Mesendoderm (in vitro differentiated cells): ENCODE data around the gene AFAP1L2.

ENCODE experiments used
- DNase-seq: peaks from one replicate; pipeline ENCODE4 v3.0.0; 2013
- H2AK5ac ChIP-seq: 2 replicates; pipeline ENCODE4 v1.6.1; 2013; ENCODE audit warnings: low read length, inconsistent platforms
- H2BK120ac ChIP-seq: 2 replicates; pipeline ENCODE4 v1.6.1; 2013; ENCODE audit warnings: low read depth, mild to moderate bottlenecking, low read length, moderate library complexity, mixed read lengths
- H2BK15ac ChIP-seq: replicated peaks from 2 replicates; pipeline ENCODE4 v1.6.1; 2013; ENCODE audit warnings: low read depth, mild to moderate bottlenecking, moderate library complexity
- H2BK5ac ChIP-seq: 2 replicates; pipeline ENCODE4 v1.6.1; 2013; ENCODE audit warnings: low read length, inconsistent platforms
- H3K18ac ChIP-seq: 2 replicates; pipeline ENCODE4 v1.6.1; 2013; ENCODE audit warnings: mild to moderate bottlenecking, low read length, mixed read lengths
- H3K23ac ChIP-seq: one replicate; pipeline ENCODE4 v1.6.1; 2013; ENCODE audit warnings: low read length
- H3K27ac ChIP-seq: 2 replicates; pipeline ENCODE4 v1.5.1; 2013; ENCODE audit warnings: low read depth, mild to moderate bottlenecking, inconsistent platforms, low read length, moderate library complexity
- H3K27me3 ChIP-seq: 2 replicates; pipeline ENCODE4 v1.6.1; 2013; ENCODE audit warnings: low read length, control low read depth, mild to moderate bottlenecking, inconsistent platforms; ENCODE audit not compliant: insufficient read depth, poor library complexity
- H3K36me3 ChIP-seq: 2 replicates; pipeline ENCODE4 v1.6.1; 2013; ENCODE audit warnings: low read length, inconsistent platforms; ENCODE audit not compliant: control insufficient read depth, insufficient read depth
- H3K4ac ChIP-seq: one replicate; pipeline ENCODE4 v1.6.1; 2013; ENCODE audit warnings: low read depth, mild to moderate bottlenecking, low read length, moderate library complexity
- H3K4me1 ChIP-seq: 2 replicates; pipeline ENCODE4 v1.6.1; 2013; ENCODE audit warnings: low read depth, low read length, inconsistent platforms; ENCODE audit not compliant: control insufficient read depth
- H3K4me2 ChIP-seq: 2 replicates; pipeline ENCODE4 v1.6.1; 2013; ENCODE audit warnings: low read length
- H3K4me3 ChIP-seq: 2 replicates; pipeline ENCODE4 v1.5.1; 2013; ENCODE audit warnings: mild to moderate bottlenecking, low read length
- H3K56ac ChIP-seq: one replicate; pipeline ENCODE4 v1.6.1; 2013; ENCODE audit warnings: low read length
- H3K79me1 ChIP-seq: 2 replicates; pipeline ENCODE4 v1.6.1; 2013; ENCODE audit warnings: low read length, inconsistent platforms
- H3K79me2 ChIP-seq: 2 replicates; pipeline ENCODE4 v1.6.1; 2013; ENCODE audit warnings: mild to moderate bottlenecking, low read length; ENCODE audit not compliant: control insufficient read depth, insufficient read depth
- H3K9ac ChIP-seq: 2 replicates; pipeline ENCODE4 v1.6.1; 2013; ENCODE audit warnings: low read length, inconsistent platforms
- H4K5ac ChIP-seq: one replicate; pipeline ENCODE4 v1.6.1; 2013; ENCODE audit warnings: low read length
- H4K8ac ChIP-seq: one replicate; pipeline ENCODE4 v1.6.1; 2013; ENCODE audit warnings: low read depth, mild to moderate bottlenecking, control low read depth, low read length, moderate library complexity
- WGBS: extraction: QIAGEN DNeasy Blood & Tissue Kit; methylation state at CpG from one replicate; pipeline ENCODE4 v1.1.7; 2013; ENCODE audit warnings: low lambda C conversion rate, missing lambda C conversion rate; ENCODE audit not compliant: insufficient coverage; ENCODE audit errors: extremely low coverage; 5-methylcytosine and 5-hydroxymethylcytosine counted together

Gene AFAP1L2

DNA sequence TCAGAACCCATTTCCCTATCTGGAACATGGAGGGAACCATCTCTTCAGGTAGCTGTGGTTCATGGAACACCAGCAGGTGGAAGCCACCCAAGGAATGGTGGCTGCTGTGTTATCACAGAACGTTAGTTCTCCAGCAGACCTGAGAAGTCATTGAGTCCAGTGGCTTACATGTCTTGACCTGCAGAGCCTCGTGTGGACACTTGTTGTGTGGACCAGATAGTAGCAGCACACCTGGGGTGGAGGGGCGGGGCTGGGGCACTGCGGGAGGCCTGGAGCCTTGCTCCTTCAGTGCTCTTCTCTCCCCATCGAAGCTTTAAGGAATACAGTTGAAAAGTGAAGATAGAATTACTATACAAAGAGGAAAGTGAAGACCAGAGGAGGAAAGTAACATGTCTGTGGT is 122.8 kb downstream of the AFAP1L2 start:
- WGBS = no CpG with 5 or more reads among the region's 5 CpGs

DNA sequence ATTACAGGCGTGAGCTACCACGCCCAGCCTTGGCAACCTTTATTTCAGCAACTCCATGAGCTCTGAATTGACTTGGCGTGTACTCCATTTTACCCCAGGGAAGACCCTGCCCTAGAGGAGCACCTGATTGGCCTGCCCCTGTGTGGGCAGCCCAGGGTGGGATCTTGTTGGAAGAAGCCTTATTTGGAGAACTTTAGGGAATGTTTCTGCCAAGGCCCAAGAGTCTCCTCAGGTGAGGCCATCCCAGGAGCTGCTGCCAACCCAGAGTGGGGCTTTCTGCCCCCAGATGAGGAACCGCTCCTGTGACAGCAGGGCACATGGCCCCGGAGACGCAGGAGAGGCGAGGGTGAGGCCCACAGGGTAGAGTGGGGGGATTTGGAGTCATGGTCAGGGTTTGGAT is 123.3 kb downstream of the AFAP1L2 start:
- no peaks in the 10 kb centered on the region for H3K27me3 ChIP-seq
- H3K27ac ChIP-seq = no peak overlapping the region
- no peak overlapping the region for H3K4me3 ChIP-seq
- H2AK5ac ChIP-seq = no peak overlapping the region
- H3K56ac ChIP-seq = no peak overlapping the region
- H3K4me2 ChIP-seq = no peak overlapping the region
- no peak overlapping the region for H3K4ac ChIP-seq
- no peaks in the 10 kb centered on the region for H3K4me1 ChIP-seq
- H3K9ac ChIP-seq = no peak overlapping the region
- H2BK120ac ChIP-seq = no peak overlapping the region
- no peaks in the 10 kb centered on the region for H3K36me3 ChIP-seq
- no peaks in the 10 kb centered on the region for H3K79me2 ChIP-seq
- H2BK5ac ChIP-seq = no peak overlapping the region
- no CpG with 5 or more reads among the region's 7 CpGs for WGBS
- no peak for DNase-seq
- no peak overlapping the region for H3K23ac ChIP-seq
- H4K8ac ChIP-seq = no peak overlapping the region
- H4K5ac ChIP-seq = no peak overlapping the region
- no peak overlapping the region for H3K18ac ChIP-seq
- no peaks in the 10 kb centered on the region for H3K79me1 ChIP-seq
- no peak overlapping the region for H2BK15ac ChIP-seq

More for the DNA sequence above, 122.8 kb downstream of the AFAP1L2 start:
- H3K9ac ChIP-seq = no peak overlapping the region
- no peaks in the 10 kb centered on the region for H3K36me3 ChIP-seq
- no peak overlapping the region for H3K4me3 ChIP-seq
- H2AK5ac ChIP-seq = no peak overlapping the region
- no peak overlapping the region for H3K56ac ChIP-seq
- no peak overlapping the region for H2BK120ac ChIP-seq
- no peak overlapping the region for H3K4ac ChIP-seq
- H3K27ac ChIP-seq = no peak overlapping the region
- H4K8ac ChIP-seq = no peak overlapping the region
- no peak overlapping the region for H4K5ac ChIP-seq
- no peaks in the 10 kb centered on the region for H3K79me1 ChIP-seq
- peak; percentile 19 for DNase-seq
- H3K23ac ChIP-seq = no peak overlapping the region
- H3K18ac ChIP-seq = no peak overlapping the region
- no peak overlapping the region for H3K4me2 ChIP-seq
- no peaks in the 10 kb centered on the region for H3K27me3 ChIP-seq
- H3K79me2 ChIP-seq = no peaks in the 10 kb centered on the region
- H3K4me1 ChIP-seq = no peaks in the 10 kb centered on the region
- no peak overlapping the region for H2BK5ac ChIP-seq
- H2BK15ac ChIP-seq = no peak overlapping the region

DNA sequence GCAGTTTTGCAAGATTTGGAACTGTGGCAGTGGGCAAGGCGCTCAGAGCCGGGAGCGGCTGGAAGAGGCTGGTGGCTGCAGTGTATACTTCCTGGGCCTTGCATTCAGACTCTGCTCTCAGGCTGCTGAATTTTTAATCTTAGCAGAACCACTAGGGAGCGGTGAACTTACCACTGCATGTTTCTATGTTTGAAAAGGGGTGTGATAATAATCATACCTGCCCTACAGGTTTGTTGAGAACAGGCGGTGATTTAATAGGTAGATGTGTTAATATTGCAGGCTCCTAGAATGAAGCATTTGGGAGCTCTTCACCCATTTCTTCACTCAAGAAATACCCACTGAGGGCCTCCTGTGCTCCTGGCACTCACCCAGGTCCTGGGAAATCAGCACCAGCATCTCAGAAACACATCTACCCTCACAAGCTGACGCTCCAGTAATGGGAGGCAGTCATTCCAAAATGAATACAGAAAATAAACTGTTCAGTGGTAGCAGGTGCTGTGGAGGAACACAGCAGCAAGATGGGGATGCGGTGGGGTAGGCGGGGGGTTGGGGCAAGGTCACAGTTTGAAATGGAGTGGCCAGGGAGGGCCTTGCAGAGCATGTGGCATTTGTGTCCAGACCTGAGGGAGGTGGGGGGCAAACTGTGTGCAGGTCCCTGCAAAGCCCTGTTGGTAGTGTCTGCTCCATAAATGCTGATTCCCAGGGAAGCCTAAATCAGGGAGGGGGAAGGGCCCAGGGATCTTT is 124.2 kb downstream of the AFAP1L2 start:
- H2BK5ac ChIP-seq = no peak overlapping the region

DNA sequence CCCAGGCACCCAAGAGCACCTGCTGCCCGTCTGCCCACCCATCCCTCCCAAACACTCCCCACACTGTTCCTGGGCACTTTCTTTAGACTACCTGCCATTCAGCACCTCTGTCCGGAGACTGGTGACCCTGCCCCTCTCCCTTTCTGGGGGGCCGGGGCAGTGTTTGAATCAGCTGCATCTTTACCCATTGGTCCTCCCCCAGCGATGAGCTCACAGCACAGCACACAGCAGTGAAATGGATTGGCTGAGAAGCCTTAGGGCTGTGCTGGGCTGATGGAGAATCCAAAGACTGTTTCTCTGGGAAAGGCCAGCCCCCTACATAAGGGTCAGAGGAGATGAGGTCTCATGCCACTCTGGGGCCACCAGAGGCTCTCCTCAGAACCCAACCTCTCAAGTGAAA is 125.0 kb downstream of the AFAP1L2 start:
- H3K79me2 ChIP-seq = no peaks in the 10 kb centered on the region
- no peak overlapping the region for H3K4ac ChIP-seq
- no peak overlapping the region for H3K23ac ChIP-seq
- H2BK5ac ChIP-seq = no peak overlapping the region
- no peak overlapping the region for H3K27ac ChIP-seq
- H3K18ac ChIP-seq = no peak overlapping the region
- no peak overlapping the region for H2BK120ac ChIP-seq
- no peak overlapping the region for H2BK15ac ChIP-seq
- H3K4me3 ChIP-seq = no peak overlapping the region
- H4K8ac ChIP-seq = no peak overlapping the region
- no peak overlapping the region for H4K5ac ChIP-seq
- H3K4me1 ChIP-seq = no peaks in the 10 kb centered on the region
- no peak overlapping the region for H3K9ac ChIP-seq
- no peaks in the 10 kb centered on the region for H3K36me3 ChIP-seq
- no CpG with 5 or more reads among the region's 4 CpGs for WGBS
- no peak overlapping the region for H3K56ac ChIP-seq
- DNase-seq = no peak
- no peak overlapping the region for H3K4me2 ChIP-seq
- H3K27me3 ChIP-seq = no peaks in the 10 kb centered on the region
- no peaks in the 10 kb centered on the region for H3K79me1 ChIP-seq
- H2AK5ac ChIP-seq = no peak overlapping the region

More for the DNA sequence above, 124.2 kb downstream of the AFAP1L2 start:
- DNase-seq = no peak
- no peak overlapping the region for H3K56ac ChIP-seq
- no peaks in the 10 kb centered on the region for H3K79me1 ChIP-seq
- no peak overlapping the region for H3K4me3 ChIP-seq
- no peaks in the 10 kb centered on the region for H3K27me3 ChIP-seq
- H3K27ac ChIP-seq = no peak overlapping the region
- H3K4me1 ChIP-seq = no peaks in the 10 kb centered on the region
- H3K36me3 ChIP-seq = no peaks in the 10 kb centered on the region
- no peak overlapping the region for H4K8ac ChIP-seq
- H2BK120ac ChIP-seq = no peak overlapping the region
- H4K5ac ChIP-seq = no peak overlapping the region
- no peaks in the 10 kb centered on the region for H3K79me2 ChIP-seq
- no peak overlapping the region for H3K4me2 ChIP-seq
- no peak overlapping the region for H2AK5ac ChIP-seq
- no peak overlapping the region for H3K9ac ChIP-seq
- no peak overlapping the region for H3K4ac ChIP-seq
- H2BK15ac ChIP-seq = no peak overlapping the region
- WGBS = no CpG with 5 or more reads among the region's 8 CpGs
- no peak overlapping the region for H3K23ac ChIP-seq
- no peak overlapping the region for H3K18ac ChIP-seq

DNA sequence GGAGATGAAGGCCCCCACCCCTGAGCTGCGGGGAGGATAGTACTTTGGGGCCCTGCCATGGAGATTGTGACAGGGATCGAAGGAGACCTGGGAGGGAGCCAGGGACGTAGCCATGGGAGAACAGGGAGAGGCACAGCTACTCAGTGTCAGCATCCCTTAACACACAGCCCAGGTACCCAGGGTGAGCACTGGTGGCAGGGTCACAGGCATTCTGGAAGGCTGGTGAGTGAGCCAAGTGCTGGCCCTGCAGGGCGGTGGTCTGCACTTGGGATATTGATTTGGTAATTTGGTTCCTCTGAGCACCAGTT is 125.5 kb downstream of the AFAP1L2 start:
- Histone ChIP-seq H4K8ac (no peak overlapping the region), H4K5ac (no peak overlapping the region), H2AK5ac (no peak overlapping the region), H3K23ac (no peak overlapping the region), H3K4me3 (no peak overlapping the region), H3K4me2 (no peak overlapping the region), H3K4ac (no peak overlapping the region), H2BK5ac (no peak overlapping the region), H3K79me1 (no peaks in the 10 kb centered on the region), H2BK120ac (no peak overlapping the region), H3K18ac (no peak overlapping the region), H3K79me2 (no peaks in the 10 kb centered on the region), H3K56ac (no peak overlapping the region), H3K27me3 (no peaks in the 10 kb centered on the region), H3K36me3 (no peaks in the 10 kb centered on the region), H3K4me1 (no peaks in the 10 kb centered on the region), H2BK15ac (no peak overlapping the region), H3K27ac (no peak overlapping the region), H3K9ac (no peak overlapping the region)
- DNase-seq = no peak
- no CpG with 5 or more reads among the region's 4 CpGs for WGBS
